ENCODE results near the gene RSBN1L. TPM values are rescaled to one million over a fixed set of nuclear protein-coding genes. Genes with fewer than 3 reads are reported as not detected.
"Not testable (repeated sequence)": the region's sequence is repeated elsewhere in the genome, so short reads cannot be mapped to it uniquely, and the experiment has no call there.

The RSBN1L gene
- total RNA-seq, 1 experiment from 2014 or later: 12.2 TPM

GRCh38 chr7:77770316-77770715 lies 74.1 kb downstream of the RSBN1L start:
- DNase-seq (ENCODE audit: low read depth): no peak

- DNase-seq (ENCODE audit: low read depth): no peak
Measured at GRCh38 chr7:77771901-77772300, 75.6 kb downstream of the RSBN1L start.

- DNase-seq (ENCODE audit: low read depth): no peak
Measured at GRCh38 chr7:77778535-77778934, 82.3 kb downstream of the RSBN1L start.

- DNase-seq (ENCODE audit: low read depth): no peak
Measured at GRCh38 chr7:77782383-77782782, 86.1 kb downstream of the RSBN1L start.

- DNase-seq (ENCODE audit: low read depth): no peak
Measured at GRCh38 chr7:77783111-77783510, 86.9 kb downstream of the RSBN1L start.

GRCh38 chr7:77783545-77783944 lies 87.3 kb downstream of the RSBN1L start:
- no peak for DNase-seq (ENCODE audit: low read depth)

GRCh38 chr7:77784426-77784825 lies 88.2 kb downstream of the RSBN1L start:
- not testable (repeated sequence) for DNase-seq (ENCODE audit: low read depth)

- DNase-seq (ENCODE audit: low read depth): no peak
Measured at GRCh38 chr7:77786018-77786417, 89.8 kb downstream of the RSBN1L start.

- DNase-seq (ENCODE audit: low read depth): no peak
Measured at GRCh38 chr7:77786741-77787140, 90.5 kb downstream of the RSBN1L start.

GRCh38 chr7:77788327-77788902 lies 92.2 kb downstream of the RSBN1L start:
- no peak for DNase-seq (ENCODE audit: low read depth)

- no peak for DNase-seq (ENCODE audit: low read depth)
Measured at GRCh38 chr7:77791336-77791735, 95.1 kb downstream of the RSBN1L start.

- DNase-seq (ENCODE audit: low read depth): no peak
Measured at GRCh38 chr7:77791956-77792355, 95.7 kb downstream of the RSBN1L start.

- DNase-seq (ENCODE audit: low read depth): no peak
Measured at GRCh38 chr7:77794000-77794399, 97.7 kb downstream of the RSBN1L start.

- no peak for DNase-seq (ENCODE audit: low read depth)
Measured at GRCh38 chr7:77796109-77796508, 99.8 kb downstream of the RSBN1L start.

GRCh38 chr7:77796960-77797359 lies 100.7 kb downstream of the RSBN1L start:
- DNase-seq (ENCODE audit: low read depth): no peak

GRCh38 chr7:77797734-77798393 lies 101.6 kb downstream of the RSBN1L start:
- no peak for DNase-seq (ENCODE audit: low read depth)

GRCh38 chr7:77798394-77799077 lies 102.3 kb downstream of the RSBN1L start, which contains the start of the genes PHTF2 and TMEM60:
Gene PHTF2 (plus strand): TSS chr7:77798773.
Gene TMEM60 (minus strand): TSS chr7:77798434. CDS start chr7:77794373, 4,061 bp downstream.
- DNase-seq (ENCODE audit: low read depth): peak; percentile 98

GRCh38 chr7:77799078-77799964 lies 103.1 kb downstream of the RSBN1L start:
- peak; percentile 29 for DNase-seq (ENCODE audit: low read depth)

GRCh38 chr7:77800158-77800557 lies 103.9 kb downstream of the RSBN1L start:
- DNase-seq (ENCODE audit: low read depth): peak; percentile 6

GRCh38 chr7:77800730-77801129 lies 104.5 kb downstream of the RSBN1L start:
- no peak for DNase-seq (ENCODE audit: low read depth)

GRCh38 chr7:77802557-77803405 lies 106.5 kb downstream of the RSBN1L start:
- no peak for DNase-seq (ENCODE audit: low read depth)

Data from Daoy (cell line).